ENCODE data around the gene SYNE3. TPM values are rescaled to one million over a fixed set of nuclear protein-coding genes. Genes with fewer than 3 reads are reported as not detected.

SYNE3 gene
- total and polyA plus RNA-seq, 9 donors = 3.7 to 26.0 (median 10.0) TPM

- Histone ChIP-seq H3K27me3 (no peaks in the 10 kb centered on the region), H3K9me3 (no peaks in the 10 kb centered on the region), H3K36me3 (no peaks in the 10 kb centered on the region), H3K4me1 (ENCODE audit: insufficient read depth) (peaks cover 18% of the 10 kb centered on the region), H3K4me3 (no peak overlapping the region), H3K27ac (no peak overlapping the region)
- WGBS, 3 donors = 77 to 94% (median 94%) methylated on average over 4 of the region's 4 CpGs
- DNase-seq = no peak
- intact Hi-C loops (cut with DNase I) = loop anchor here in 1 of 4 donors (10.0 kb wide), 1 partner anchor 45 kb away; no protein-coding TSS in a partner anchor
- TF ChIP-seq POLR2A (IDR thresholded peaks at IDR 0.05) (no peak), EP300 (IDR thresholded peaks at IDR 0.05) (no peak), CTCF (IDR thresholded peaks at IDR 0.05) (no peak)
Observed at GRCh38 chr14:95479494-95479893, 37.0 kb downstream of the SYNE3 start.

DNA sequence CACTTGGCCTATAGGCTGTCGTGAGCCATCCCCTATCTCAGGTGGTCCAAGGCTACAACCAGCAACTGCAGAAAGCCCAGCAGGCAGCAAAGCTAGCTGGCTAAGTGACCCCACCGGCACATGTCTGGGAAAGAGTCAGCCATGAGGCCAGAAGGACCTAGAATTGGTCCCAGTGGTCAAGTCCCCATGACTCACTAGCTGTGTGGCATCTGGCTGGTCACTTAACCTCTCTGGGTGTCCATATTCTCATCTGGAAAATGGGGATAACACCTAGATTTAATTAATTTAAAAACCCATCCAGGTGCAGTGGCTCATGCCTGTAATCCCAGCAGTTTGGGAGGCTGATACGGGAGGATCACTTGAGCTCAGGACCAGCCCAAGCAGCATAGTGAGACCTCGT lies 37.6 kb downstream of the SYNE3 start:
- intact Hi-C loops (cut with DNase I) = loop anchor here in 1 of 4 donors (10.0 kb wide), 1 partner anchor 46 kb away; no protein-coding TSS in a partner anchor
- peaks cover 11% of the 10 kb centered on the region for H3K4me1 ChIP-seq (ENCODE audit: insufficient read depth)
- H3K4me3 ChIP-seq = no peak overlapping the region
- no peak overlapping the region for H3K27ac ChIP-seq
- H3K9me3 ChIP-seq = no peaks in the 10 kb centered on the region
- WGBS, 3 donors = 95 to 98% (median 97%) methylated on average over 4 of the region's 4 CpGs
- no peaks in the 10 kb centered on the region for H3K27me3 ChIP-seq
- TF ChIP-seq POLR2A (IDR thresholded peaks at IDR 0.05) = no peak
- TF ChIP-seq EP300 (IDR thresholded peaks at IDR 0.05) = no peak
- no peak for TF ChIP-seq CTCF (IDR thresholded peaks at IDR 0.05)
- DNase-seq = no peak
- no peaks in the 10 kb centered on the region for H3K36me3 ChIP-seq

DNA sequence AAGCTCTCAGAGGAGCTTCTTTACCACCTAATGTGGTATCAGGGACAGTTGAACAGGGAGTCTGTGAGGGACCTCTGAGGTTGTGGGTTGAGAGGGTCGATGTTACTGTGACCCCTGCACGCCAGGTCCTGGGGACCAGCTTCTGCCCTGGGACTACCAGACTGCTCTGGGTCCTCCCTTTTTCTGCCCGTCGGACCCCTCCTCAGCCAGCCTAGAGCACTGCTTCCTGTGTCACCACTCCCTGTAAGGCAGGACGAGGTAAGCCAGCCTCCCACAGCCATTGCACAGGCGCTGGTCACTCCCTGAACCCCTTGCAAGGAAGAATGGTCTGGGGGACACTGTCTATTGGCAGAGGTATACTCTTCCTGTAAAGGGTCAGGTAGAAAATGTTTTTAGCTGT lies 38.1 kb downstream of the SYNE3 start:
- Histone ChIP-seq H3K4me3 (no peak overlapping the region), H3K27me3 (no peaks in the 10 kb centered on the region), H3K4me1 (ENCODE audit: insufficient read depth) (peaks cover 6% of the 10 kb centered on the region), H3K9me3 (no peaks in the 10 kb centered on the region), H3K27ac (no peak overlapping the region), H3K36me3 (no peaks in the 10 kb centered on the region)
- no peak for DNase-seq
- 89 to 90% (median 90%) methylated on average over 6 of the region's 6 CpGs for WGBS, 3 donors
- intact Hi-C loops (cut with DNase I) = loop anchor here in 1 of 4 donors (10.0 kb wide), 1 partner anchor 46 kb away; no protein-coding TSS in a partner anchor
- no peak for TF ChIP-seq CTCF (IDR thresholded peaks at IDR 0.05)
- TF ChIP-seq EP300 (IDR thresholded peaks at IDR 0.05) = no peak
- TF ChIP-seq POLR2A (IDR thresholded peaks at IDR 0.05) = no peak

- no peak overlapping the region for H3K27ac ChIP-seq
- H3K4me3 ChIP-seq = no peak overlapping the region
- no peak for DNase-seq
- no peaks in the 10 kb centered on the region for H3K27me3 ChIP-seq
- WGBS, 3 donors = 45 to 57% (median 52%) methylated on average over 17 of the region's 17 CpGs
- peaks cover 2% of the 10 kb centered on the region for H3K4me1 ChIP-seq (ENCODE audit: insufficient read depth)
- no peaks in the 10 kb centered on the region for H3K36me3 ChIP-seq
- TF ChIP-seq POLR2A (IDR thresholded peaks at IDR 0.05) (no peak), EP300 (IDR thresholded peaks at IDR 0.05) (no peak), CTCF (IDR thresholded peaks at IDR 0.05) (no peak)
- H3K9me3 ChIP-seq = no peaks in the 10 kb centered on the region
- intact Hi-C loops (cut with DNase I) = loop anchor here in 1 of 4 donors (10.0 kb wide), 1 partner anchor 47 kb away; no protein-coding TSS in a partner anchor
Observed at GRCh38 chr14:95477411-95478269, 38.8 kb downstream of the SYNE3 start.
